T-helper 1 cell (primary cell): ENCODE measurements around the gene BZW2.

Source experiments
- DNase-seq, 5 donors: peaks; one replicate each; pipeline ENCODE4 v3.0.0-alpha.2; 2012 to 2020

BZW2 gene

GRCh38 chr7:16754856-16755317 is 108.9 kb downstream of the BZW2 start:
- DNase-seq: no peak

GRCh38 chr7:16755397-16755796 is 109.4 kb downstream of the BZW2 start:
- DNase-seq: no peak
